Transverse colon (tissue), 3 donors: ENCODE data around the gene SPDYC.

Source experiments
- POLR2A ChIP-seq: fragments of 450-650 bp; IDR thresholded peaks from one replicate; pipeline ENCODE4 v1.6.1; 2016; ENCODE audit warnings: antibody characterized with exemption, mild to moderate bottlenecking, moderate library complexity
- TF ChIP-seq, protein P1 (sequence below), 5 experiments: fragments of 200-600 bp in 3 of 5; fragments of 450-650 bp in 2 of 5; sonication (generic) in 3 of 5; IDR thresholded peaks; 1 replicate in 2 of 5; 2 replicates in 3 of 5; pipeline ENCODE4 v1.5.1; 2016 to 2017; ENCODE audit warnings: antibody characterized with exemption in 5 of 5, inconsistent platforms in 3 of 5, mild to moderate bottlenecking in 2 of 5, moderate library complexity in 1 of 5

DNA sequence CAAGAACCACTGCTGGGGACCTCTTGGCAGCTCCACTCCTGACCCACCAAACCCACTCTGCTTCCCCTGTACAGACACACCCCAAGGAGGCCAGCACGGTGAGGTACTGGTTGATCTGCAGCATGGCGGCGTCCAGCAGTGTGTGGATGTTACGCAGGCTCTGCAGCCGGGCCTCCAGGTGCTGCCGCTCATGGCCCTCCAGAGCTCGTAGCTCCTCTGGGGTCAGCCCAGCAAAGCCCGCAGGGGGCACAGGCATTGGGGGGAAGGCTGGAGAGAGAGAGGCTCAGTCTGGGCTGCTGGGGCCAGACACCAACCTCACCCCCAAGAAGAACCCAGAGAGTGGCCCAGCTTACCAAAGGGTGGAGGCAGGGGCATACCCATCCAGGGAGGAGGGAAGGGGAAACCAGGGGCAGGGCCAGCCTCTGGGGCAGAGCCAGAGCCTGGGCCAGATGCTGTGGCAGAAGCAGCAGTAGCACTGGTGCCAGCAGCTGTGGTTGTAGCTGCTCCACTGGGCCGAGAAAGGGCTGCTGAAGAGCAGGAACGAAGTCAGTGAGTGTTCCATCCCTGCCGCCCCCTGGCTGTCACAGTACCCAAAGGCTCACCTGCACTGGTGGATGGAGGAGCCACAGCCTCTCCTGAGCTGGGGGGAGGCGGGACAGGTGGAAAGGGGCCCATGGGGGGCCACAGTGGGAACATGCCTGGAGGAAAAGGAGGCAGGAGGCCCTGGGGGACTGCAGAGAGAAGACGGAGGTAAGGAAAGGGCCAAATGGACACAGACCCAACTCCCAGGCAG lies 40.2 kb upstream of the SPDYC start:
- no peak for TF ChIP-seq POLR2A
- TF ChIP-seq, protein P1, sequence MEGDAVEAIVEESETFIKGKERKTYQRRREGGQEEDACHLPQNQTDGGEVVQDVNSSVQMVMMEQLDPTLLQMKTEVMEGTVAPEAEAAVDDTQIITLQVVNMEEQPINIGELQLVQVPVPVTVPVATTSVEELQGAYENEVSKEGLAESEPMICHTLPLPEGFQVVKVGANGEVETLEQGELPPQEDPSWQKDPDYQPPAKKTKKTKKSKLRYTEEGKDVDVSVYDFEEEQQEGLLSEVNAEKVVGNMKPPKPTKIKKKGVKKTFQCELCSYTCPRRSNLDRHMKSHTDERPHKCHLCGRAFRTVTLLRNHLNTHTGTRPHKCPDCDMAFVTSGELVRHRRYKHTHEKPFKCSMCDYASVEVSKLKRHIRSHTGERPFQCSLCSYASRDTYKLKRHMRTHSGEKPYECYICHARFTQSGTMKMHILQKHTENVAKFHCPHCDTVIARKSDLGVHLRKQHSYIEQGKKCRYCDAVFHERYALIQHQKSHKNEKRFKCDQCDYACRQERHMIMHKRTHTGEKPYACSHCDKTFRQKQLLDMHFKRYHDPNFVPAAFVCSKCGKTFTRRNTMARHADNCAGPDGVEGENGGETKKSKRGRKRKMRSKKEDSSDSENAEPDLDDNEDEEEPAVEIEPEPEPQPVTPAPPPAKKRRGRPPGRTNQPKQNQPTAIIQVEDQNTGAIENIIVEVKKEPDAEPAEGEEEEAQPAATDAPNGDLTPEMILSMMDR (IDR thresholded peaks at IDR 0.05), result no peak
